HEK293 (cell line): ENCODE data around the gene DPYSL5.

Source experiments
- CTCF ChIA-PET: fragments of 350-600 bp; formaldehyde crosslinking; extraction: SDS; loops from one replicate; lab custom pipeline; 2021; ENCODE audit warnings: antibody characterized with exemption; lab: Yijun Ruan, JAX
- POLR2A ChIA-PET: fragments of 300-600 bp; formaldehyde crosslinking; extraction: SDS; loops from one replicate; lab custom pipeline; 2020; ENCODE audit warnings: antibody characterized with exemption, inconsistent platforms; lab: Yijun Ruan, JAX
- H3K27ac ChIP-seq: fragments of 200-500 bp; sonication (Bioruptor generic); 2 replicates; pipeline ENCODE4 v1.5.1; 2014; ENCODE audit warnings: low read depth, low read length, control low read depth, inconsistent platforms; ENCODE audit errors: extremely low read depth
- H3K36me3 ChIP-seq, 2 experiments: fragments of 200-500 bp in 1 of 2; sonication (Bioruptor generic) in 1 of 2; 1 replicate in 1 of 2; 2 replicates in 1 of 2; pipeline ENCODE4 v1.5.1; 2014 to 2017; ENCODE audit warnings: inconsistent platforms in 2 of 2, low read length in 2 of 2; ENCODE audit not compliant: control insufficient read depth in 2 of 2, insufficient read depth in 1 of 2
- H3K4me1 ChIP-seq: fragments of 200-500 bp; sonication (Bioruptor generic); 2 replicates; pipeline ENCODE4 v1.5.1; 2014; ENCODE audit warnings: mild to moderate bottlenecking, low read length, inconsistent platforms; ENCODE audit not compliant: control insufficient read depth, insufficient read depth
- H3K4me3 ChIP-seq: 2 replicates; pipeline ENCODE4 v1.5.1; 2011; ENCODE audit warnings: low read depth, mild to moderate bottlenecking, control low read depth, low read length, moderate library complexity
- H3K9me3 ChIP-seq: fragments of 200-500 bp; sonication (Bioruptor generic); 2 replicates; pipeline ENCODE4 v1.5.1; 2014; ENCODE audit warnings: low read depth, low read length, inconsistent platforms; ENCODE audit not compliant: control insufficient read depth, insufficient read depth
- EGR2 ChIP-seq: fragments of 450-650 bp; formaldehyde crosslinking; IDR thresholded peaks from 2 replicates; pipeline ENCODE4 v1.5.1; 2016; ENCODE audit warnings: low read depth, missing biosample characterization, missing genetic modification characterization
- GLIS2 ChIP-seq: fragments of 450-650 bp; formaldehyde crosslinking; IDR thresholded peaks from 2 replicates; pipeline ENCODE4 v1.5.1; 2016; ENCODE audit warnings: missing biosample characterization, missing genetic modification characterization
- HOXA7 ChIP-seq: sonication (generic); formaldehyde crosslinking; IDR thresholded peaks from 2 replicates; pipeline ENCODE4 v1.8.1; 2022; ENCODE audit warnings: missing genetic modification reagents, borderline replicate concordance
- KLF1 ChIP-seq: fragments of 450-650 bp; formaldehyde crosslinking; IDR thresholded peaks from 2 replicates; pipeline ENCODE4 v1.5.1; 2016; ENCODE audit warnings: missing biosample characterization, missing genetic modification characterization
- REPIN1 ChIP-seq: fragments of 450-650 bp; formaldehyde crosslinking; IDR thresholded peaks from 2 replicates; pipeline ENCODE4 v1.5.1; 2017; ENCODE audit warnings: missing biosample characterization, missing genetic modification characterization, low read depth
- TCF7L2 ChIP-seq: IDR thresholded peaks from 2 replicates; pipeline ENCODE4 v1.6.1; 2011; ENCODE audit warnings: low read depth, mild to moderate bottlenecking, inconsistent platforms, low read length, moderate library complexity, borderline replicate concordance
- ZBTB21 ChIP-seq: fragments of 450-650 bp; formaldehyde crosslinking; IDR thresholded peaks from 2 replicates; pipeline ENCODE4 v1.5.1; 2017; ENCODE audit warnings: missing biosample characterization, missing genetic modification characterization
- ZEB2 ChIP-seq: fragments of 450-650 bp; formaldehyde crosslinking; IDR thresholded peaks from 2 replicates; pipeline ENCODE4 v1.5.1; 2016; ENCODE audit warnings: missing biosample characterization, missing genetic modification characterization
- ZFP37 ChIP-seq: fragments of 450-650 bp; formaldehyde crosslinking; IDR thresholded peaks from 2 replicates; pipeline ENCODE4 v1.5.1; 2016; ENCODE audit warnings: missing biosample characterization, missing genetic modification characterization
- ZNF121 ChIP-seq: fragments of 450-650 bp; formaldehyde crosslinking; IDR thresholded peaks from 2 replicates; pipeline ENCODE4 v1.5.1; 2016; ENCODE audit warnings: missing biosample characterization, missing genetic modification characterization
- ZNF146 ChIP-seq: fragments of 450-650 bp; formaldehyde crosslinking; IDR thresholded peaks from 2 replicates; pipeline ENCODE4 v1.5.1; 2016; ENCODE audit warnings: missing biosample characterization, missing genetic modification characterization
- ZNF157 ChIP-seq: fragments of 450-650 bp; formaldehyde crosslinking; IDR thresholded peaks from 2 replicates; pipeline ENCODE4 v1.5.1; 2016; ENCODE audit warnings: missing biosample characterization, missing genetic modification characterization
- ZNF2 ChIP-seq: fragments of 450-650 bp; formaldehyde crosslinking; IDR thresholded peaks from 2 replicates; pipeline ENCODE4 v1.5.1; 2016; ENCODE audit warnings: missing biosample characterization, missing genetic modification characterization
- ZNF202 ChIP-seq: fragments of 450-650 bp; formaldehyde crosslinking; IDR thresholded peaks from 2 replicates; pipeline ENCODE4 v1.5.1; 2016; ENCODE audit warnings: missing biosample characterization, missing genetic modification characterization, borderline replicate concordance
- ZNF274 ChIP-seq, 2 experiments: fragments of 200-500 bp in 1 of 2; fragments of 450-650 bp in 1 of 2; sonication (Bioruptor generic) in 1 of 2; formaldehyde crosslinking in 1 of 2; IDR thresholded peaks; 2 replicates each; pipeline versions ENCODE4 v1.5.1 to v1.6.1; 2014 to 2016; ENCODE audit warnings: borderline replicate concordance in 1 of 2, inconsistent platforms in 1 of 2, low read length in 1 of 2, missing biosample characterization in 1 of 2, missing genetic modification characterization in 1 of 2
- ZNF354C ChIP-seq: fragments of 450-650 bp; formaldehyde crosslinking; IDR thresholded peaks from 2 replicates; pipeline ENCODE4 v1.5.1; 2016; ENCODE audit warnings: missing biosample characterization, missing genetic modification characterization, low read depth, borderline replicate concordance
- ZNF394 ChIP-seq: fragments of 450-650 bp; formaldehyde crosslinking; IDR thresholded peaks from 2 replicates; pipeline ENCODE4 v1.5.1; 2016; ENCODE audit warnings: missing biosample characterization, missing genetic modification characterization, mild to moderate bottlenecking, moderate library complexity, borderline replicate concordance
- ZNF48 ChIP-seq: fragments of 450-650 bp; formaldehyde crosslinking; IDR thresholded peaks from 2 replicates; pipeline ENCODE4 v1.5.1; 2016; ENCODE audit warnings: missing biosample characterization, missing genetic modification characterization
- ZNF514 ChIP-seq: fragments of 450-650 bp; formaldehyde crosslinking; IDR thresholded peaks from 2 replicates; pipeline ENCODE4 v1.5.1; 2016; ENCODE audit warnings: missing biosample characterization, missing genetic modification characterization
- ZNF521 ChIP-seq: fragments of 450-650 bp; formaldehyde crosslinking; IDR thresholded peaks from 2 replicates; pipeline ENCODE4 v1.5.1; 2017; ENCODE audit warnings: missing biosample characterization, mild to moderate bottlenecking, missing genetic modification characterization
- ZNF660 ChIP-seq: fragments of 450-650 bp; IDR thresholded peaks from 2 replicates; pipeline ENCODE4 v1.5.1; 2018; ENCODE audit warnings: missing biosample characterization, mild to moderate bottlenecking, missing genetic modification characterization
- ZNF843 ChIP-seq: fragments of 450-650 bp; formaldehyde crosslinking; IDR thresholded peaks from 2 replicates; pipeline ENCODE4 v1.5.1; 2016; ENCODE audit warnings: missing biosample characterization, missing genetic modification characterization
- TF ChIP-seq, protein P1 (sequence below): fragments of 450-650 bp; IDR thresholded peaks from 2 replicates; pipeline ENCODE4 v1.5.1; 2018; ENCODE audit warnings: missing biosample characterization, missing genetic modification characterization
- TF ChIP-seq, protein P2 (sequence below): fragments of 450-650 bp; formaldehyde crosslinking; IDR thresholded peaks from 2 replicates; pipeline ENCODE4 v1.5.1; 2016; ENCODE audit warnings: missing biosample characterization, missing genetic modification characterization
- TF ChIP-seq, protein P3 (sequence below): fragments of 450-650 bp; formaldehyde crosslinking; IDR thresholded peaks from 2 replicates; pipeline ENCODE4 v1.5.1; 2016; ENCODE audit warnings: missing biosample characterization, missing genetic modification characterization
- TF ChIP-seq, protein P4 (sequence below): fragments of 450-650 bp; formaldehyde crosslinking; IDR thresholded peaks from 2 replicates; pipeline ENCODE4 v1.5.1; 2016; ENCODE audit warnings: missing biosample characterization, missing genetic modification characterization, borderline replicate concordance

DPYSL5 gene

DNA sequence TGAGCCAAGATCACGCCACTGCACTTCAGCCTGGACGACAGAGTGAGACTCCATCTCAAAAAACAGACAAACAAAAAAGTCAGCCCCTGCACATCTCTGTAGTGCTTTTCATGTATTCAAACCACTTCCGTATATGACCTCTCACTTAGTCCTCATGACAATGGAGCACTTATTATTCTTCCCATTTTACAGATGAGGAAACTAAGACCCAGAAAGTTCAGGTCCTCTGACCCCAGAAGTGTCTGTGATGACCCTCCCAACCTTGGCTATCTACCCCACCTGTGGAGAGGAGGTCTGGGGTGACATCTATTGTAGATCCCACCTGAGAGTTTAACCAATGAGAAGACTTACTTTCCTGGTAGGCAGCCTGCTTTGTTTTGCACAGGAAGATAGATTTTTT, 100.9 kb downstream of the DPYSL5 start (continued):
- TF ChIP-seq ZNF660 (tag by site-specific recombination) (no peak), TCF7L2 (no peak), ZNF354C (tag by site-specific recombination) (no peak), ZFP37 (tag by site-specific recombination) (no peak), ZNF2 (no peak), REPIN1 (tag by site-specific recombination) (no peak)
- TF ChIP-seq, protein P1, sequence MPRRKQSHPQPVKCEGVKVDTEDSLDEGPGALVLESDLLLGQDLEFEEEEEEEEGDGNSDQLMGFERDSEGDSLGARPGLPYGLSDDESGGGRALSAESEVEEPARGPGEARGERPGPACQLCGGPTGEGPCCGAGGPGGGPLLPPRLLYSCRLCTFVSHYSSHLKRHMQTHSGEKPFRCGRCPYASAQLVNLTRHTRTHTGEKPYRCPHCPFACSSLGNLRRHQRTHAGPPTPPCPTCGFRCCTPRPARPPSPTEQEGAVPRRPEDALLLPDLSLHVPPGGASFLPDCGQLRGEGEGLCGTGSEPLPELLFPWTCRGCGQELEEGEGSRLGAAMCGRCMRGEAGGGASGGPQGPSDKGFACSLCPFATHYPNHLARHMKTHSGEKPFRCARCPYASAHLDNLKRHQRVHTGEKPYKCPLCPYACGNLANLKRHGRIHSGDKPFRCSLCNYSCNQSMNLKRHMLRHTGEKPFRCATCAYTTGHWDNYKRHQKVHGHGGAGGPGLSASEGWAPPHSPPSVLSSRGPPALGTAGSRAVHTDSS (tag by site-specific recombination) = no peak
- TF ChIP-seq, protein P2, sequence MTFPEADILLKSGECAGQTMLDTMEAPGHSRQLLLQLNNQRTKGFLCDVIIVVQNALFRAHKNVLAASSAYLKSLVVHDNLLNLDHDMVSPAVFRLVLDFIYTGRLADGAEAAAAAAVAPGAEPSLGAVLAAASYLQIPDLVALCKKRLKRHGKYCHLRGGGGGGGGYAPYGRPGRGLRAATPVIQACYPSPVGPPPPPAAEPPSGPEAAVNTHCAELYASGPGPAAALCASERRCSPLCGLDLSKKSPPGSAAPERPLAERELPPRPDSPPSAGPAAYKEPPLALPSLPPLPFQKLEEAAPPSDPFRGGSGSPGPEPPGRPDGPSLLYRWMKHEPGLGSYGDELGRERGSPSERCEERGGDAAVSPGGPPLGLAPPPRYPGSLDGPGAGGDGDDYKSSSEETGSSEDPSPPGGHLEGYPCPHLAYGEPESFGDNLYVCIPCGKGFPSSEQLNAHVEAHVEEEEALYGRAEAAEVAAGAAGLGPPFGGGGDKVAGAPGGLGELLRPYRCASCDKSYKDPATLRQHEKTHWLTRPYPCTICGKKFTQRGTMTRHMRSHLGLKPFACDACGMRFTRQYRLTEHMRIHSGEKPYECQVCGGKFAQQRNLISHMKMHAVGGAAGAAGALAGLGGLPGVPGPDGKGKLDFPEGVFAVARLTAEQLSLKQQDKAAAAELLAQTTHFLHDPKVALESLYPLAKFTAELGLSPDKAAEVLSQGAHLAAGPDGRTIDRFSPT (tag by site-specific recombination) = no peak
- TF ChIP-seq, protein P3, sequence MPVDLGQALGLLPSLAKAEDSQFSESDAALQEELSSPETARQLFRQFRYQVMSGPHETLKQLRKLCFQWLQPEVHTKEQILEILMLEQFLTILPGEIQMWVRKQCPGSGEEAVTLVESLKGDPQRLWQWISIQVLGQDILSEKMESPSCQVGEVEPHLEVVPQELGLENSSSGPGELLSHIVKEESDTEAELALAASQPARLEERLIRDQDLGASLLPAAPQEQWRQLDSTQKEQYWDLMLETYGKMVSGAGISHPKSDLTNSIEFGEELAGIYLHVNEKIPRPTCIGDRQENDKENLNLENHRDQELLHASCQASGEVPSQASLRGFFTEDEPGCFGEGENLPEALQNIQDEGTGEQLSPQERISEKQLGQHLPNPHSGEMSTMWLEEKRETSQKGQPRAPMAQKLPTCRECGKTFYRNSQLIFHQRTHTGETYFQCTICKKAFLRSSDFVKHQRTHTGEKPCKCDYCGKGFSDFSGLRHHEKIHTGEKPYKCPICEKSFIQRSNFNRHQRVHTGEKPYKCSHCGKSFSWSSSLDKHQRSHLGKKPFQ = no peak

DNA sequence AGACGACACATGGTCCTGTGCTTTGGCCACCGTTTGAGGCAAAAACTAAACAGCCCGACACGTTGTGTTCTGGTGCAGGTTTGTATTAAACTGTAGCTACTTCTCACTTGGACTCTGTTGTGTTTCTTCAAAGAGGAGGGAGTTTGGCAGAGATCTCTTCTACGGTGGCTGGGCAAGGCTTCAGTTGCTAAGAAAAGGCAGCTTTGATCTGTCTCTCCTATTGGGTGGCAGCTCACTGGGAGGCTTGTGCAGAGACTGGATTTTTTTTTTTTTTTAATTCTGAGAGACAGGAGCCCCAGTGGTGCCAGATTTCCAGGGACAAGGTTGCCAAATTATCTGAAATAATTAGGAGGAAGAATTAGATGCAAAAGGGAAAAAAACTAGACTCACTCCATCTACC, 102.3 kb downstream of the DPYSL5 start:
- no peak overlapping the region for H3K27ac ChIP-seq
- ChIA-PET CTCF (interaction anchor here (1.8 to 2.6 kb wide), 2 partner anchors 11 to 104 kb away, joined by 7 to 11 read pairs; no protein-coding TSS in a partner anchor), POLR2A (no interaction called here)
- no peaks in the 10 kb centered on the region for H3K4me1 ChIP-seq
- peaks cover 0 to 38% of the 10 kb centered on the region in 2 experiments; a peak in 1 of 3 replicates for H3K36me3 ChIP-seq
- H3K9me3 ChIP-seq = no peaks in the 10 kb centered on the region
- H3K4me3 ChIP-seq = no peak overlapping the region
- TF ChIP-seq GLIS2 = no peak
- TF ChIP-seq KLF1 (tag by site-specific recombination) = no peak
- TF ChIP-seq ZNF521 (tag by site-specific recombination) = no peak
- no peak for TF ChIP-seq ZNF48
- TF ChIP-seq ZNF121 (tag by site-specific recombination) = no peak
- TF ChIP-seq ZNF514 = no peak
- no peak for TF ChIP-seq ZBTB21 (tag by site-specific recombination)
- TF ChIP-seq ZNF394 (tag by site-specific recombination) = no peak
- TF ChIP-seq ZNF202 = no peak
- TF ChIP-seq ZNF843 (tag by site-specific recombination) = no peak
- no peak for TF ChIP-seq ZNF146 (tag by site-specific recombination)
- no peak for TF ChIP-seq ZEB2 (tag by site-specific recombination)
- no peak for TF ChIP-seq EGR2 (tag by site-specific recombination)
- no peak for TF ChIP-seq HOXA7 (CRISPR knock-in tag)
- TF ChIP-seq ZNF274 (IDR thresholded peaks at IDR 0.05; ENCODE audit: low read length) = no peak
- TF ChIP-seq ZNF274 (tag by site-specific recombination; IDR thresholded peaks at IDR 0.05; ENCODE audit: borderline replicate concordance) = no peak
- TF ChIP-seq ZNF157 = no peak
- TF ChIP-seq, protein P4, sequence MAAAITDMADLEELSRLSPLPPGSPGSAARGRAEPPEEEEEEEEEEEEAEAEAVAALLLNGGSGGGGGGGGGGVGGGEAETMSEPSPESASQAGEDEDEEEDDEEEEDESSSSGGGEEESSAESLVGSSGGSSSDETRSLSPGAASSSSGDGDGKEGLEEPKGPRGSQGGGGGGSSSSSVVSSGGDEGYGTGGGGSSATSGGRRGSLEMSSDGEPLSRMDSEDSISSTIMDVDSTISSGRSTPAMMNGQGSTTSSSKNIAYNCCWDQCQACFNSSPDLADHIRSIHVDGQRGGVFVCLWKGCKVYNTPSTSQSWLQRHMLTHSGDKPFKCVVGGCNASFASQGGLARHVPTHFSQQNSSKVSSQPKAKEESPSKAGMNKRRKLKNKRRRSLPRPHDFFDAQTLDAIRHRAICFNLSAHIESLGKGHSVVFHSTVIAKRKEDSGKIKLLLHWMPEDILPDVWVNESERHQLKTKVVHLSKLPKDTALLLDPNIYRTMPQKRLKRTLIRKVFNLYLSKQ (tag by site-specific recombination) = no peak
